Right kidney (tissue), 1 donor: ENCODE measurements around the gene MYO3A.
A peak's percentile ranks its signal among the peaks of the same experiment; 100 is the strongest.

Source experiments
- DNase-seq: peaks from one replicate; pipeline ENCODE4 v3.0.0-alpha.2; 2016

The MYO3A gene

GRCh38 chr10:26214551-26215395 is 280.7 kb downstream of the MYO3A start:
- peak; percentile 56 for DNase-seq

- DNase-seq: no peak
These were observed 281.4 kb downstream of the MYO3A start for GRCh38 chr10:26215396-26215934.

- peak; percentile 77 for DNase-seq
These were observed 282.0 kb downstream of the MYO3A start for GRCh38 chr10:26215935-26216584.

DNA sequence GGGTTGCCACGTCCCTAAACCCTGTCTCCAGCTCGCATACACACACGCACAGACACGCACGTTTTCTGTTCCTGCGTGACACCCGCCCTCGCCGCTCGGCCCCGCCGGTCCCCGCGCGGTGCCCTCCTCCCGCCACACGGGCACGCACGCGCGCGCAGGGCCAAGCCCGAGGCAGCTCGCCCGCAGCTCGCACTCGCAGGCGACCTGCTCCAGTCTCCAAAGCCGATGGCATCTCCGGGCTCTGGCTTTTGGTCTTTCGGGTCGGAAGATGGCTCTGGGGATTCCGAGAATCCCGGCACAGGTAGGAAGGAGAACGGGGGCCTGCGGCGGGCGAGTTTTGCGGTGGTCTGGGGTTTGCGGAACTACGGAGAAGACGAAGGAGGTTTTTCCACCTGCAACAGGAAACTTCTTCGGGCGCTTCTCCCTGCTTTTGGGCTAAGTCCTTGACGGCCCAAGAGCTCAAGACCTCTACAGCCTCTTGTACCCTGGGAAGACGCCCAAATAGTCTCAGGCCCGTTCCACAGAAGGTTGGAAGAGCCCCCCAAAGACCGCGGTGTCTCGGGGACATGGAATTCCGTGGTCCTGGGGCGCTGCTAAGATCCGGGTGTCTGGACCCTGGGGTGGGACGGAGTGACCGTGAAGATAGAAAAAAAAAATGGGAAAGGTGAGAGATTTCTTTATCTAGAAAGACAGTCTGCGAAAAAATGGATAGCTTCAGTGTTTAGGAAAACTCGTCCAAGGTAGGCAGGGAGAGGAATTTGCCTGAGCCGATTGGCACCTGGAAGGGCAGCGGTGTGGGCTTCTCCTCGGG is 282.8 kb downstream of the MYO3A start, which contains the start of gene GAD2:
TSS of gene GAD2 (plus strand) at position 190 of the 811 bp plus-strand sequence. CDS start at position 226, 36 bp downstream.
- DNase-seq: peak; percentile 75

- peak; percentile 76 for DNase-seq
These were observed 283.5 kb downstream of the MYO3A start for GRCh38 chr10:26217396-26218086.

GRCh38 chr10:26219676-26220075 is 285.6 kb downstream of the MYO3A start:
- DNase-seq: no peak

DNA sequence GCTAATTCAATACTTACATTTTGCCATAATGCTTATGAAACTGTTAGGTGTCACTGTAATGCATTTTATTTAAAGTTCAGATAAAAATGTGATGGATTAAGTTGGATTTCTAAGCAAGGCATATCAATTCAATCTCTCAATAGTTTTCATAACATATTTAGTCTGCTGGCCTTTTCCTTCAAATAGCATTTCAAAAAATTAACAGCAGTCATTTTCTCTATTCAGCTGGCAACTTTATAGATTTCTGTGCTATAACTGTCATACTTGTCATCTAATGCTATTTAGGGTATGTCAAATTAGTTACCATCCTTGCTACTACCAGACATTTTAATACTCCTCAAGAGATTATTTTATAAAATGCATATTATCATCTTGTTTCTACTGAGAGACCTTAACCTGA is 286.9 kb downstream of the MYO3A start:
- DNase-seq: no peak

DNA sequence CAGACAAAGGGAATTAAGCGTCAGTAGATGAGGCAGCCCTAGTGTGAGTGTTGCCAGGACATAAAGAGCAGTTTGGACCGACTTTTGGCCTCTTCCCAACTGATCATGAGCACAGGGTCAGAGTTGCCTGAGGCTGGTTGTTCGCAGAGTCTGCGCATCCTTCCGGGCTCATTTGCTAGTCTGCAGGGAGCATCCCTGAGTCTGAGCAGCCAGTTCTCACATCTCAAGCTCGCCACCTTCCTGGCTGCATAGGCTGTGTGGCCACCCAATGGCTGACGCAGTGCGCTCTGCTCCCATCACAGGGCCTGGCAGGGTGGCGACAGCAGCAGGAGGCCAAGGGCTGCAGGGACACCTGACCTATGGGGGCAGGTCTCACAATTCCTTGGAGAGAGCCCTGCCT is 287.5 kb downstream of the MYO3A start:
- no peak for DNase-seq

DNA sequence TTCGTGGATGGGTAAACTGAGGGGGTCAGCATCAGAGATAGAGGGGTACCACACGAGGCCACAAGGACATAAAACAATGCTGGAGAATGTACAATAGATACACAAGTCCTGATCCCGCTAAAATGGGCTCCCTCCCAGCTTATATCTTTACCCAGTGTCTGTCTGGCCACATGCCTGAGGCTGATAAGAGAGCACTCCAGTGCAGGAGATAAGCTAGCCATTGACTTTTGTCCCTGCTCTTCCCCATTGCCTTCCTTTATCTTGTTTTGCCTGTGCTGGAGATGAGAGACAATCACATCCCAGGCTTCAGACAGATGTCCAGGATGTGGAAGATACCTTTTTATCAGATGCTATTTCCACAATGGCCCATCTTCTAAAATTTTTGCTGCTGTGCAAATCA is 288.5 kb downstream of the MYO3A start:
- no peak for DNase-seq

DNA sequence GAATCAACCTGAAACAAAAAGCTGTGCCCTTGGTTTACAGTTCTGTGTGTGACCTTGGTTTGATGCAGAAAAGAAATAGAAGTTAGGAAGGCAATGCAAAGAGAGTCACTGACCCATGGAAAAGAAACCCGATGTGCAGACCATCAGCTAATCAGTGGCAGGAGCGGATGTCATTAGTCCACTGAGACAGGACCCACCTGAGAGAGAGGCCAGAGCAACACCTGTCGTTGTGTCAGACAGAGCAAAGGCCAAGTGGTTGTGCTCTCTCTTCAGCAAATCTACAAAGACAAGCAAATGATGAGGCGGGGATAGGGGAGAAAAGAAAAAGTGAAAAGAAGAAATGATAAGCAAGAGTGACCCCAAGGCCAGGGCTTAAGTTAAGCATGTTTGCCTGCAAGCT is 291.3 kb downstream of the MYO3A start:
- no peak for DNase-seq

DNA sequence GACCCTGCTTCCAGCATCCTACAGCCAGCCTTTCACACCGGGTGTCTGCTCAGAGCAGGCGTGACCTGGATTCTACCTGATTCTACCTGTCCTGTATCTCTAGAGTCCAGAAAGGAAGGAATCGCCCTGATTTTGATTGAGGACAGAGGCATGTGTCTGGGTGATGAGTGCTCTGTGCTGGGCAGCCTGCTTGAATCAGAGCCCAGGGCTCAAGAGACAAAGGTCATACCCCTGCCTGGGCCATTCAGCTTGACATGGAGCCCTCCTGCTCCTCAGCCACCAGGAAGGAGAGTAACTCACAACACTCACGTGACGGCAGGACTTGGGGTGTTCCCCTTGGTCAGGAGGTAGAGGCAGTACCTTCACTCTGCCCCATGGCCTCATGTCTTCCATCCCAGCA is 293.8 kb downstream of the MYO3A start:
- DNase-seq: no peak

- DNase-seq: no peak
These were observed 298.1 kb downstream of the MYO3A start for GRCh38 chr10:26232174-26232573.

GRCh38 chr10:26235761-26236160 is 301.7 kb downstream of the MYO3A start:
- no peak for DNase-seq

DNA sequence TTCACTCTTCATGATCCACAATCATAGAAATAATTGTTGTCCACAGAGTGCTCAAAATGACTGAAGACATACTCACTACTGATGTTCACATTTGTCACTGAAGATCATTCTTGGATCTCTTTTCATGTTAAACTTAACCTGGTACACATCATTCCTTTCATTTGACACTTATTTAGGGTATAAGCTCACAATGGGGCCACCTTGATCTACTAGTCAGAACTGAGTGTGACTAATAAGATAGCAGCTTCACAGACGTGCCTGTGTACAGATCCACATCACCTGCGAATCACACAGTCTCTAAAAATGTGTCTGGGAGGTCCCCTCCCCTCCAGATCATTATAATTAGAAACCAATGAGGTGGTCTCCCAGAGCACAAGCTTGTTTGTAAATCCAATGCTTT is 304.3 kb downstream of the MYO3A start:
- no peak for DNase-seq

GRCh38 chr10:26242706-26243350 is 308.8 kb downstream of the MYO3A start:
- peak; percentile 31 for DNase-seq

DNA sequence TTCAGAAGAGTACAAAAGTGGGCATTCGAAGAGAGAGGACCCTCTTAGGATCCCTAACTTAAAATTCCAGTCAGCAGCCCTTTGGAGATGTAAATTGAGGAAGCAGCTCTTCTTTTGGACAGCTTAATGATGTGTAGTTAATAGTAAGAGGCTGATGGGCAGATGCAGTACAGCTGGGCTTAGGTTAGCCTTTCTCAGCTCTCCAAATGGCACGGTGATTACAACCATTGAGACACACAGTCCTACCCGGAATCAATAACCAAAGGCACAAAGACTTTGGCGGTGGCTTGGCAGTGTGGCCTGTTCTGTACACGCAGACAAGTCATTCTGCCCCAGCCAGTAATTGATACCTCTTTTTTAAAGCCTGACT is 309.3 kb downstream of the MYO3A start:
- DNase-seq: peak; percentile 8

DNA sequence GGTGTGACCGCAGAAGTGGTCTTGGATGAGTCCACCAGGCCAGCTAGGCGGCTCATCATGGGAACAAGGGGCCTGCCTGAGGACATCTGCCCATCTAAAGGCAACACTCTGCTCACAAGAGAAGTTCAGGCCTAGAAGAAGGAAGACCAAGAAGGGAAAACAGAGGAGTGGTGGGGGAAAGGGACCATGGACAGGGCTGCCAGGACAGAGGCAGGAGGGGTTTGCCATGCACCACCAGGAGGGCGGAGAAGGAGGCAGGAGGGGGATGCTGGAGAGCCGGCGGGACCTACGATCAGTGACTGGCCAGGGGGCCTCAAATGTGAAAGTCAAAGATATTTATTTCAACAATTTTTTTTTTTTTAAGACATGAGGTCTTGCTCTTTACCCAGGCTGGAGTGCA is 315.7 kb downstream of the MYO3A start:
- DNase-seq: no peak

GRCh38 chr10:26251925-26252324 is 317.9 kb downstream of the MYO3A start:
- DNase-seq: no peak

- DNase-seq: no peak
These were observed 320.6 kb downstream of the MYO3A start for GRCh38 chr10:26254616-26255015.

DNA sequence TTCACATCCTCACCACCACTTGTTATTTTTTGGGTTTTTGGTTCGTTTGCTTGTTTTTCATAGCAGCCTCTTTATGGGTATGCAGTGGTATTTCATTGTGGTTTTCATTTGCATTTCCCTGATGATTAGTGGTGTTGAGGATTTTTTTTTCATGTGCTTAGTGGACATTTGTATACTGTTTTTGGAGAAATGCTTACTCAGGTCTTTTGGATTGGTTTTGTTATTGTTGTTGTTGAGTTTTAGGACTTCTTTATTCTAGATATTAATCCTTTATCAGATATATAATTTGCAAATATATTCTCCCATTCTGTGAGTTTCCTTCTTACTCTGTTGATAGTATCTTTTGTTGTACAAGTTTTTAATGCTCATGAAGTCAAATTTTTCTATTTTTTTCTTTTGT is 325.3 kb downstream of the MYO3A start:
- DNase-seq: no peak
